Keratinocyte (primary cell): Measurements from ENCODE around the gene EGLN1. TPM values are rescaled to one million over a fixed set of nuclear protein-coding genes. Genes with fewer than 3 reads are reported as not detected.

Experiments used
- DNase-seq: peaks from one replicate; pipeline ENCODE4 v3.0.0-alpha.2; 2011; ENCODE audit warnings: low read depth, missing footprints, low spot score
- FAIRE-seq: peaks from 2 replicates; lab custom pipeline; 2011; peaks lifted over from hg19 to GRCh38; lab: Jason Lieb, UNC
- H2AFZ ChIP-seq: 2 replicates; pipeline ENCODE4 v1.6.0; 2012; ENCODE audit warnings: low read length, control low read depth, inconsistent platforms; ENCODE audit not compliant: control insufficient read depth
- H3K27ac ChIP-seq: 2 replicates; pipeline ENCODE4 v1.5.1; 2011; ENCODE audit warnings: low read length; ENCODE audit not compliant: control insufficient read depth, insufficient read depth
- H3K27me3 ChIP-seq: 3 replicates; pipeline ENCODE4 v1.6.0; 2011; ENCODE audit warnings: low read length; ENCODE audit not compliant: control insufficient read depth, insufficient read depth; ENCODE audit errors: extremely low read depth
- H3K36me3 ChIP-seq, 2 experiments: 2 replicates in 1 of 2; 3 replicates in 1 of 2; pipeline ENCODE4 v1.5.1; 2011; ENCODE audit warnings: low read length in 2 of 2, mild to moderate bottlenecking in 1 of 2; ENCODE audit not compliant: control insufficient read depth in 2 of 2, insufficient read depth in 2 of 2; ENCODE audit errors: extremely low read depth in 1 of 2
- H3K4me1 ChIP-seq: 3 replicates; pipeline ENCODE4 v1.5.1; 2011; ENCODE audit warnings: low read length; ENCODE audit not compliant: control insufficient read depth, insufficient read depth; ENCODE audit errors: extremely low read depth
- H3K4me2 ChIP-seq: 3 replicates; pipeline ENCODE4 v1.6.0; 2011; ENCODE audit warnings: low read depth, low read length; ENCODE audit not compliant: control insufficient read depth, insufficient read depth; ENCODE audit errors: extremely low read depth
- H3K4me3 ChIP-seq, 3 experiments: fragments of 200-600 bp in 1 of 3; sonication (generic) in 1 of 3; 2 replicates in 2 of 3; 3 replicates in 1 of 3; pipeline ENCODE4 v1.5.1; 2011 to 2016; ENCODE audit warnings: low read length in 3 of 3, mild to moderate bottlenecking in 3 of 3, control low read depth in 2 of 3, inconsistent platforms in 1 of 3, low read depth in 1 of 3, mixed read lengths in 1 of 3, mixed run types in 1 of 3, moderate library complexity in 1 of 3; ENCODE audit not compliant: control insufficient read depth in 2 of 3, insufficient read depth in 2 of 3; ENCODE audit errors: extremely low read depth in 1 of 3
- H3K79me2 ChIP-seq: 2 replicates; pipeline ENCODE4 v1.6.0; 2012; ENCODE audit warnings: low read length; ENCODE audit not compliant: control insufficient read depth, insufficient read depth
- H3K9ac ChIP-seq: 3 replicates; pipeline ENCODE4 v1.6.0; 2011; ENCODE audit warnings: low read length; ENCODE audit not compliant: control insufficient read depth, insufficient read depth; ENCODE audit errors: extremely low read depth
- H3K9me1 ChIP-seq: 3 replicates; pipeline ENCODE4 v1.6.0; 2011; ENCODE audit warnings: low read length; ENCODE audit not compliant: control insufficient read depth, insufficient read depth; ENCODE audit errors: extremely low read depth
- H3K9me3 ChIP-seq: 2 replicates; pipeline ENCODE4 v1.5.1; 2012; ENCODE audit warnings: low read depth, low read length; ENCODE audit not compliant: control insufficient read depth
- H4K20me1 ChIP-seq: 3 replicates; pipeline ENCODE4 v1.6.0; 2011; ENCODE audit warnings: low read length; ENCODE audit not compliant: control insufficient read depth, insufficient read depth; ENCODE audit errors: extremely low read depth
- EZH2 ChIP-seq: IDR thresholded peaks from one replicate; pipeline ENCODE4 v1.6.1; 2012; ENCODE audit warnings: inconsistent platforms, mild to moderate bottlenecking, low read length, moderate library complexity
- dilution Hi-C: fragments of 300-500 bp; cut with MboI; formaldehyde crosslinking; loops from one replicate; pipeline ENCODE4 v1.7.0; 2020; ENCODE audit warnings: low sequenced_read_pairs; ENCODE audit not compliant: extremely low pct_ligation_motif_present
- polyA plus RNA-seq, 5 experiments: library from polyadenylated mRNA; depleted of rRNA in 3 of 5; stranded (reverse) in 3 of 5; stranded (forward) in 1 of 5; unstranded in 1 of 5; fragments of >200 nt; gene quantifications; 1 replicate in 1 of 5; 2 replicates in 3 of 5; 3 replicates in 1 of 5; pipeline versions ENCODE4 v1.2.1 to v1.2.3, GENCODE V29; 2011 to 2012; ENCODE audit warnings: missing spikeins in 2 of 5, low read depth in 1 of 5, low replicate concordance in 1 of 5
- TF ChIP-seq, protein P1 (sequence below), 3 experiments: IDR thresholded peaks in 1 of 3; conservative IDR thresholded peaks in 1 of 3; optimal IDR thresholded peaks in 1 of 3; 2 replicates in 2 of 3; 3 replicates in 1 of 3; pipeline versions ENCODE3 to v1.5.1; 2011; ENCODE audit warnings: low read length in 3 of 3, mild to moderate bottlenecking in 3 of 3, moderate library complexity in 2 of 3, control low read depth in 1 of 3, inconsistent platforms in 1 of 3; ENCODE audit not compliant: insufficient read depth in 2 of 3; ENCODE audit errors: extremely low read depth in 1 of 3

EGLN1 gene
- polyA plus RNA-seq, 1 donor (not counting 4 experiments of a cell fraction or from before 2014, with no cell fraction given) = 34.1 TPM

DNA sequence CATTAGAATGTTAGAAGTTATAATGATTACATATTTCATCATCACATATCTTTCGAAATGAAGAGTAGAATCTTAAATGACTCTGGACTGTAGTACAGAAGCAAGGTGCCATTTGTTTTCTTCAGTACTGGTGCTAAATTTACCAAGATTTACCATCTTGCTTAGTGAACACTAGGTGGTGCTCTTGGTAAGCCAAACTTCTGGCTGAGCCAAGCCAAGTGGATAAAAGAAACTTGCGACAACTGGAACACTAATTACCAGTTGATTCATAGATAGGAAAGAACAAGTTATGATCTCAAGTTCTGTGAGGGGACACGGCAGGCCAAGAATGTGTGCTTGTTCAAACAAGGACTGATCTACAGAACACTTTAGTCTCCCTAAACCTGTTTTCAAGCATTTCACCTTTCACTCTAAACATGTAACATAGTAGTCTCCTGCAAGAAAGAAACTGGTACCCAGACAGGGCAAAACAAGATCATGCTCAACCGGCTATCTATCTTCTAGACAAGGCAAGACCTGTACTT, 64.2 kb downstream of the EGLN1 start:
- H3K27ac ChIP-seq = peak overlapping the region; percentile 36
- no peaks in the 10 kb centered on the region for H3K9me1 ChIP-seq
- TF ChIP-seq, protein P1, sequence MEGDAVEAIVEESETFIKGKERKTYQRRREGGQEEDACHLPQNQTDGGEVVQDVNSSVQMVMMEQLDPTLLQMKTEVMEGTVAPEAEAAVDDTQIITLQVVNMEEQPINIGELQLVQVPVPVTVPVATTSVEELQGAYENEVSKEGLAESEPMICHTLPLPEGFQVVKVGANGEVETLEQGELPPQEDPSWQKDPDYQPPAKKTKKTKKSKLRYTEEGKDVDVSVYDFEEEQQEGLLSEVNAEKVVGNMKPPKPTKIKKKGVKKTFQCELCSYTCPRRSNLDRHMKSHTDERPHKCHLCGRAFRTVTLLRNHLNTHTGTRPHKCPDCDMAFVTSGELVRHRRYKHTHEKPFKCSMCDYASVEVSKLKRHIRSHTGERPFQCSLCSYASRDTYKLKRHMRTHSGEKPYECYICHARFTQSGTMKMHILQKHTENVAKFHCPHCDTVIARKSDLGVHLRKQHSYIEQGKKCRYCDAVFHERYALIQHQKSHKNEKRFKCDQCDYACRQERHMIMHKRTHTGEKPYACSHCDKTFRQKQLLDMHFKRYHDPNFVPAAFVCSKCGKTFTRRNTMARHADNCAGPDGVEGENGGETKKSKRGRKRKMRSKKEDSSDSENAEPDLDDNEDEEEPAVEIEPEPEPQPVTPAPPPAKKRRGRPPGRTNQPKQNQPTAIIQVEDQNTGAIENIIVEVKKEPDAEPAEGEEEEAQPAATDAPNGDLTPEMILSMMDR (optimal IDR thresholded peaks at IDR 0.05 in 1 of 3, IDR thresholded peaks at IDR 0.05 in 1 of 3, conservative IDR thresholded peaks at IDR 0.05 in 1 of 3; ENCODE audit: extremely low read depth in 1 of 3, insufficient read depth in 2 of 3, low read length in 3 of 3) = peak; percentile 50 to 71 (median 61)
- TF ChIP-seq EZH2 = no peak
- H3K36me3 ChIP-seq = peaks cover 7% of the 10 kb centered on the region in 2 experiments
- FAIRE-seq (peak; percentile 96), DNase-seq (peak; percentile 49)
- no peaks in the 10 kb centered on the region for H3K9me3 ChIP-seq
- no peak overlapping the region for H2AFZ ChIP-seq
- dilution Hi-C loops = no loop called here
- peak overlapping the region; percentile 67 for H3K4me2 ChIP-seq
- H3K9ac ChIP-seq = no peak overlapping the region
- H3K4me1 ChIP-seq = peaks cover 7% of the 10 kb centered on the region
- H4K20me1 ChIP-seq = no peaks in the 10 kb centered on the region
- H3K79me2 ChIP-seq = no peaks in the 10 kb centered on the region
- no peaks in the 10 kb centered on the region for H3K27me3 ChIP-seq
- H3K4me3 ChIP-seq = no peak overlapping the region

DNA sequence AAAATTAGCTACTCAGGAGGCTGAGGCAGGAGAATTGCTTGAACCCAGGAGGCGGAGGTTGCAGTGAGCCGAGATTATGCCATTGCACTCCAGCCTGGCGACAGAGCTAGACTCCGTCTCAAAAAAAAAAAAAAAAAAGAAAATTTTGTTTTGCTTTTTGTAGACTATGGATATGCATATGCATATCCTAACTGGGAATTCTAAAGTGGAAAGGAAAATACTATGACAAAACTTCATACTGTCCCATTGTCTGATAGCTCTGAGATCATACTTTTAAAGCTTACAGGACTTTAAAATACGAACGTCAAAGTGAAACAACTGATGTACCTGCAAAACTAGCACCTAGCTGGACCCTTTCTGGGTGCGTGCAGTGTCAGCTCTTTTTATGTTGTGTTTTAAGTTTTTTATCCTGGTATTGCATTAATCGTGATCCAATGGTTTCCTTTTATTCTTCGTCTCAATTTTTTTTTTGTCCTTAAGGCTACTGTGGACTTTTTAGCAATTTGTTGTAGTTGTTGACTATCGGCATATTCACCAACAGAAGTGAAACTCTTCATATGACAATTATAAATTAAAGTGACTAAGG, 64.8 kb downstream of the EGLN1 start:
- H3K9ac ChIP-seq = no peak overlapping the region
- H3K9me3 ChIP-seq = no peaks in the 10 kb centered on the region
- FAIRE-seq (no peak), DNase-seq (no peak)
- no peak overlapping the region for H3K4me2 ChIP-seq
- no peaks in the 10 kb centered on the region for H3K79me2 ChIP-seq
- dilution Hi-C loops = no loop called here
- TF ChIP-seq, protein P1 (optimal IDR thresholded peaks at IDR 0.05 in 1 of 3, IDR thresholded peaks at IDR 0.05 in 1 of 3, conservative IDR thresholded peaks at IDR 0.05 in 1 of 3; ENCODE audit: extremely low read depth in 1 of 3, insufficient read depth in 2 of 3, low read length in 3 of 3) = no peak
- TF ChIP-seq EZH2 = no peak
- H3K36me3 ChIP-seq = peaks cover 8 to 10% of the 10 kb centered on the region in 2 experiments
- H4K20me1 ChIP-seq = no peaks in the 10 kb centered on the region
- H3K4me3 ChIP-seq = no peak overlapping the region
- no peaks in the 10 kb centered on the region for H3K9me1 ChIP-seq
- H3K27ac ChIP-seq = no peak overlapping the region
- H2AFZ ChIP-seq = no peak overlapping the region
- no peaks in the 10 kb centered on the region for H3K27me3 ChIP-seq
- H3K4me1 ChIP-seq = peaks cover 7% of the 10 kb centered on the region
